SJCRH30 (cell line): ENCODE measurements around the gene NFIX. TPM values are rescaled to one million over a fixed set of nuclear protein-coding genes. Genes with fewer than 3 reads are reported as not detected.

Experiments
- DNase-seq, 2 experiments: peaks; one replicate each; pipeline ENCODE4 v3.0.0-alpha.2; 2015 to 2020
- H3K27ac ChIP-seq: fragments of 250-450 bp; sonication (Bioruptor Pico); 2 replicates; pipeline ENCODE4 v1.5.1; 2020; ENCODE audit warnings: mild to moderate bottlenecking, moderate library complexity
- H3K27me3 ChIP-seq: fragments of 250-450 bp; sonication (Bioruptor Pico); 2 replicates; pipeline ENCODE4 v1.5.1; 2020; ENCODE audit warnings: mild to moderate bottlenecking, moderate library complexity
- H3K36me3 ChIP-seq: fragments of 250-450 bp; sonication (Bioruptor Pico); 2 replicates; pipeline ENCODE4 v1.5.1; 2020; ENCODE audit warnings: mild to moderate bottlenecking, moderate library complexity
- H3K4me1 ChIP-seq: fragments of 250-450 bp; sonication (Bioruptor Pico); 2 replicates; pipeline ENCODE4 v1.5.1; 2020; ENCODE audit warnings: mild to moderate bottlenecking, moderate library complexity
- H3K4me3 ChIP-seq: fragments of 250-450 bp; sonication (Bioruptor Pico); 2 replicates; pipeline ENCODE4 v1.5.1; 2020; ENCODE audit warnings: mild to moderate bottlenecking, moderate library complexity
- H3K9me3 ChIP-seq: fragments of 250-450 bp; sonication (Bioruptor Pico); replicated peaks from 2 replicates; pipeline ENCODE4 v1.5.1; 2020; ENCODE audit warnings: mild to moderate bottlenecking, moderate library complexity
- total RNA-seq: library from RNA; depleted of rRNA; stranded (reverse); fragments of >200 nt; shearing (Covaris generic); gene quantifications from 2 replicates; pipeline ENCODE4 v1.2.3, GENCODE V29; 2014

The NFIX gene
- total RNA-seq, 1 experiment from 2014 or later = 20.2 TPM

DNA sequence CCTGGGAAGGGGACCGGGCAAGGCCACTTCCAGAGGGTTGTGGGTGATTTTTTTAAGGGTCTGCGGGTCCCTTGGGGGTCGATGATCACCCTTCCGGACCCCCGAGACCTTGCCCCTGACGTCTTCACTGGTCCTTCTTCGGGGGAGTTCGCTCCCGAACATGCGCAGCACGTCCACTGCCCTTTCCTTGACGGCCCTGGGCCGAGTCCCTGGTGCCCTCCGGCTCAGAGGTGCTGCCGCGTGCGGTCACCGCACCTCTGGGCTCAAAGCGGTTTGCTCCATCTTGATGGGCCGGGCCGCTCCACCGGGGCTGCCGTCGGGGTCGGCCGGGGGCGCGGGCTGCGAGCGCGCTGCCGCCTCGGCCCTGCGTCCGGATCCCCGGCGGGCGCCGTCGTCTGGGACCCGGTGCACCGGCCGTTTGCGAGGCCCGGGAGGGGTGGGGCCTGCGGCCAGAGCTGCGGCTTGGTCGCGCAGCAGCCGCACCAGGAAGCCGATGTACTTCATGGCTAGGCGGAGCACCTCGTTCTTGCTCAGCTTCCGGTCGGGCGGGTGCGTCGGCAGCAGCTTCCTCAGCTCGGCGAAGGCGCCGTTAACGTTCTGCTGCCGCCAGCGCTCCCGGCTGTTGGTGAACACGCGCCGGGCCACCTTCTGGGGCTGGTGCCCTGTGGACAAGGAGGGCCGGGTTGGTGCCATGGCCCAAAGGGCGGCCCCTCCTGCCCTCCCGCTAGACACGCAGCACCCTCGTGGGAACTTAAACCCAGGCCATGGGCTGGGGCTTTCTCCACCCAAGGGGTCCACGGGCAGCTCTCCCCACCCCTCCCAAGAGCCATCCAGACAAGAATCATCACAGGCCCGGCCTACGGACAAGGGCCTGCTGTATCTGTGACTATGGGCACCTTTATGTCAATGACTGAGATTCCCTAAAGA lies 104.1 kb downstream of the NFIX start:
- H3K27me3 ChIP-seq = no peaks in the 10 kb centered on the region
- no peaks in the 10 kb centered on the region for H3K9me3 ChIP-seq
- no peak overlapping the region for H3K4me3 ChIP-seq
- H3K4me1 ChIP-seq = no peaks in the 10 kb centered on the region; the same call in 1 of the 2 replicates
- no peak overlapping the region for H3K27ac ChIP-seq
- DNase-seq = no peak
- H3K36me3 ChIP-seq = peaks cover 3% of the 10 kb centered on the region; the same call in 1 of the 2 replicates

DNA sequence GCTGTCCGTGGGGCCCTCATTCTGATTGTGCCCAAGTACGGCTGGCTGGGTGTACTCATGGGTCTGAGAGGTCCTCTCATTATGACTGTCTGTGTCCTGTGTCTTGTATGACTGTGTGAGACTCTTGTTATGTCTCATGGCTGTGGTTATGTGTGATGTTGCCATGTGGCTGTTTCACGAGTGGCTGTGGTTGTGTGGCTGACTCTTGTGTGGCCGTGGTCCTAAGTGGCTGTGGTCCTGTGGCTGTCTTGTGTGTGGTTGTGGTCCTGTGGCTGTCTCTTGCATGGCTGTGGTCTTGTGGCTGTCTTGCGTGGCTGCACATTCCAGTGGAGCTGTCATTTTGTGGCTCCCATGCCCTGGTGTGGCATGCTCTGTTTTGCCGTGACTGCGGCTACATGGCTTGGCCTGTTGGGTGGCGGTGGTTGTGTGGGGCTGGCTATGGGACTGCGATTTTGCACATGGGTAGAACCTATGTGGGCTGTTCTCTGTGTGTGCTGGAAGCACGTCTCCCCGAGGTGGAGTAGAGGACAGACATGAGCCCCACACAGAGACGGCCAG lies 104.8 kb downstream of the NFIX start:
- H3K27ac ChIP-seq = no peak overlapping the region
- H3K9me3 ChIP-seq = no peaks in the 10 kb centered on the region
- H3K27me3 ChIP-seq = no peaks in the 10 kb centered on the region
- H3K4me3 ChIP-seq = no peak overlapping the region
- DNase-seq = no peak
- H3K4me1 ChIP-seq = no peaks in the 10 kb centered on the region
- no peaks in the 10 kb centered on the region for H3K36me3 ChIP-seq

DNA sequence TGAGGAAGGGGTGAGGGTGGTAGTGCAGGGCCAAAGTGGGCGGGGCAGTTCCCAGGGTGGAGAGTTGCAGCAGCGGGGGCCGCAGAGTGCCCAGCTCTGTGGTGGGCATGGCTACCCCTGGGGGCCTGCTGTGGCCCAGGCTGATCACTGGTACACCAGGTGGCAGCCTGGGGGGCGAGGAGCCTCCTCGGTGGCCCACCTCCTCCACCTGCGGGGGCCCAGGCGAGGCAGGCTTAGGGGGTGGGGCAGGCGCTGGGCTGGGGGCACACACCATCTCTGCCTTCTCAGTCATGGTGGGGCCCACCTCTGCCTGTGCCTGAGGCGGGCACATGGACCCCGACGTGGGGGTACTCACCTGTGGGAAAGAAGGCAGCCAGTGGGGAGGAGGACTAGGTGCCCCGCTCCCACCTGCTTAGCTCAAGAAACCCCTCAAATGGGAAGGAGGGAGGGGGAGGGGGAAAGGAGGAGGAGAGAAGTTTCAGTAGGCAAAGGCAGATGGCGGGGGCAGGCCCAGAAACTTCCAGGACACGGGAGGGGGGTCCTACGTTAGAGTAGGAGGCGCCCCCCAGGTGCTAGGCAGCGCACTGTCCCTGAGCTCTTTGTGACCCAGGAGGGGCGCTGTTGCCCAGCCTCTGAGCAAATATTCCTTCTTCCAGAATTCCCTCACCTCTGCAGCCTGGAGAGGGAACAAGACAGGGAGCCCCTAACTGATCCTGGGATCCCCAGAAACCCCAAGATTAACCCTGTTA lies 105.7 kb downstream of the NFIX start:
- no peaks in the 10 kb centered on the region for H3K9me3 ChIP-seq
- H3K4me3 ChIP-seq = no peak overlapping the region
- H3K27me3 ChIP-seq = no peaks in the 10 kb centered on the region
- peak in 1 of 2 experiments; percentile 44 for DNase-seq
- no peaks in the 10 kb centered on the region for H3K36me3 ChIP-seq
- H3K27ac ChIP-seq = no peak overlapping the region
- H3K4me1 ChIP-seq = no peaks in the 10 kb centered on the region

DNA sequence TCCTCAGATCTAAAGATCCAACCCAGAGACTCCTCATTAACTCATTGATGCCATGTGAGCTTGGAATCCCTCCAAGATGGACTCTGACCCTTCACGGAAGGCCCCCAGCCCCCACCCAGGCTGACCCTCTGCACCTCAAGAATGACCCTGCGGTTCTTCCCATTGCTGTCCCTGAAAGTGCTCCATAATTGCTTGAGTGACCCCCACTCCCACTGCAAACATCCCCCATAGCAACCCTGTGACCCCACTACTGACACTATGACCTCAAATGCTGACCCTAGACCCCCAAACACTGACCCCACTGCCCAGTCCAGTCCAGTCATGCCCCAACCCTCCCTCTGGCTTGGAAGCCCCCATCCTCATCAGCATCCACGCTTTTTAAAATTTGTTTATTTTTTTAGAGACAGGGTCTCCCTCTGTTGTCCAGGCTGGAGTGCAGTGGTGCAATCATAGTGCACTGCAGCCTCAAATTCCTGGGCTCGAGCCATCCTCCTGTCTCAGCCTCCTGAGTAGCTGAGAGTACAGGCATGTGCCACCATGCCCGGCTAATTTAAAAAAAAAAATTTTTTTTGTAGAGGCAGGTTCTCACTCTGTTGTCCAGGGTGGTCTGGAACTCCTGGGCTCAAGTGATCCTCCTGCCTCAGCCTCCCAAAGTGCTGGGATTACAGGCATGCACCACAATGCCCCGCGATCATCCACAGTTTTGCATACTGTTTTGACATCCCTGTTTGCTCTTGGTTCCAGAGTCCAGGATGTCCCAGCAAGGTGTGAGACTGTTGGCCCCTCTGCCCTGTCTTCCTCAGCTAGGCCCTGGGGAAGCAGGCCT lies 106.5 kb downstream of the NFIX start:
- Histone ChIP-seq H3K27me3 (no peaks in the 10 kb centered on the region), H3K4me1 (no peaks in the 10 kb centered on the region), H3K4me3 (no peak overlapping the region)

DNA sequence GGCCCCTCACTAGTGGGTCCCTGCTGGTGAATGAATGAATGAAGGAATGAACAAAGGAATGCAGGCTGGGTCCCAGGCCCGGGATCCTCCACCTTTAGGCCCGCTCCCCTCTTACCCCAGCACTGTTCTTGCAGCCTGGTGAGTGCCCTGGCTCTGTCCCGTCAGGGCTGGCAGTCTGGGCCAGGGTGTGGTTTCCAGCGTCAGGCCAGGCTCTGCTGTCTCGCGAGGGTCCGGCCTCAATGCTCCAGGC lies 107.1 kb downstream of the NFIX start:
- no peaks in the 10 kb centered on the region for H3K4me1 ChIP-seq
- H3K27ac ChIP-seq = no peak overlapping the region
- H3K9me3 ChIP-seq = no peaks in the 10 kb centered on the region
- peaks cover 4% of the 10 kb centered on the region; the same call in 1 of the 2 replicates for H3K36me3 ChIP-seq
- H3K4me3 ChIP-seq = no peak overlapping the region
- H3K27me3 ChIP-seq = no peaks in the 10 kb centered on the region
- no peak for DNase-seq

More for the DNA sequence above, 106.5 kb downstream of the NFIX start:
- Histone ChIP-seq H3K27ac (no peak overlapping the region), H3K36me3 (no peaks in the 10 kb centered on the region), H3K9me3 (no peaks in the 10 kb centered on the region)
- no peak for DNase-seq

DNA sequence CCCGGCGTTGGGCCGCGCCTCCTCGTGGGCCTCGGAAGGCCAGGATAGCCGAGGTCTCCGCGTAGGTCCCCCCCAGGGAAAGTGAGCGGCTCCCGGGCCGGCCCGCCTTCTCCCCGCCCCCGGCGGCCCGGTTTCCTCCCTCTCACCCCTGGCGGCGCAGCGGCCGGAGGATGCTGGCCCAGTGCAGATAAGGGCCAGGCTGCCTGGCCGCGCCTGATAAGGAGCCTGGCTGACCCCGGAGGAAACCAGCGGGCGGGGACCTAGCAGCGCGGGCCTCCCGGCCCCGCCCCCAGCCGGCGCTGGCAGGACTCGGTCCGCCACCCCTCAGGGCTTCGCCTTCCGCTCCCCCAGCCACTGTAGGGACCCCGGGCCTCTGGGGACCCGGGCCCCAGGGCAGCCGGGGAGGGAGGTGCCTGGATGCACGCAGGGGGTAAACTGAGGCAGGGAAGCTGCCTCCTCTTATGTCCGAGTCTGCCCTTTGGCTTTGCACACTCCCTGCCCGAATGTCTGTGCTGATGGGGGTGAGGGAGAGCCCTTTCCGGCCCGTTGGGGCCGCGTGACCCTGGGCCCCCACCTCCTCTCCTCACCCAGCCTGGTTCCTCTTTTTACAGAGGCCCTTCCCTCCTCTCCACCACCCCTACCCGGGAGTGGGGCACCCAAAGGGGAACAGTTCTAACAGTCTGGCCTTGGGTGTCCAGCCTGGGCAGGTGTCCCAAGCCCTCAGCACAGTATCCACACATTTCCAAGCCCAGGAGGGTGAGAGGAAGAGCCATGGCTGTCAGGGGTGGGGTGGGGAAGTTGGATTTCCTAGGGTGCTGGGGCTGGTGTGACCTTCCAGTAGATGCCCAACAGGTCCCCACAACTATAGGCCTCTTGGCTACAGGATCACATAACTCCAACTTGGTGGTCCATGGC lies 107.6 kb downstream of the NFIX start, which contains the start of gene LYL1:
LYL1 (minus strand) TSS at position 193 of the 915 bp plus-strand sequence. CDS start 1,687 bp downstream, outside the sequence.
- H3K27ac ChIP-seq = no peak within 1 kb of the TSS
- peaks cover 8% of the 10 kb centered on the region for H3K36me3 ChIP-seq
- H3K9me3 ChIP-seq = no peaks in the 10 kb centered on the region
- no peaks in the 10 kb centered on the region for H3K27me3 ChIP-seq
- DNase-seq = no peak
- H3K4me1 ChIP-seq = no peaks in the 10 kb centered on the region
- no peak within 1 kb of the TSS for H3K4me3 ChIP-seq

DNA sequence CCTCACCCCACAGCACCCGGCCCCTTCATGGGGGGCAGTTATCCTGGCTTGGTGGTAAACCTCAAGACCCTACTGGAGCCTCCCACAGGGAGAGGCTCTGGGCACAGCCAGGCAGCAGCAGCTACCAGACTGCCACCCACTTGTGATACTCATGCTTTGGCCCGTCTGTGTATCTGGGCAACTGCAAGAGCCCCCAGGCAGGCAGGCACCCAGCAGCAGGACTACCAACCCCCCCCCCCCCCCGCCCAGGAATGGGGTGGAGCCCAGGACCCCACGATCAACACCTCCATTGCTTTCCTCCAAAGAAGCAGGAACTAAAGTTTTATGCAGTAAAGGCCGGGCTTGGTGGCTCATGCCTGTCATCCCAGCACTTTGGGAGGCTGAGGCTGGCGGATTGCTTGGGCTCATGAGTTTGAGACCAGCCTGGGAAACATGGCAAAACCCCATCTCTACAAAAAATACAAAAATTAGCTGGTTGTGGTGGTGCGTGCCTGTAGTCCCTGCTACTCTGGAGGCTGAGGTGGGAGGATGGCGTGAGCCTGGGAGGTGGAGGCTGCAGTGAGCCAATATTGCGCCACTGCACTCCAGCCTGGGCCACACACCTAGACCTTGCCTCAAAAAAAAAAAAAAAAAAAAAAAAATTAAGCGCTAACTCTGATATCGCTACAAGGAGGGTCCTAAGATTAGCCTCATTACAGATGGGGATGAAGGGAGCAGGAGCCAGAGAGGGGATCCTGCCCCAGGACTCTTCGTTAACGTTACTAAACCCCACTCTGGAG lies 108.5 kb downstream of the NFIX start:
- Histone ChIP-seq H3K36me3 (peaks cover 15% of the 10 kb centered on the region), H3K27ac (no peak overlapping the region), H3K4me3 (no peak overlapping the region), H3K27me3 (no peaks in the 10 kb centered on the region), H3K9me3 (no peaks in the 10 kb centered on the region), H3K4me1 (no peaks in the 10 kb centered on the region)
- DNase-seq = no peak

DNA sequence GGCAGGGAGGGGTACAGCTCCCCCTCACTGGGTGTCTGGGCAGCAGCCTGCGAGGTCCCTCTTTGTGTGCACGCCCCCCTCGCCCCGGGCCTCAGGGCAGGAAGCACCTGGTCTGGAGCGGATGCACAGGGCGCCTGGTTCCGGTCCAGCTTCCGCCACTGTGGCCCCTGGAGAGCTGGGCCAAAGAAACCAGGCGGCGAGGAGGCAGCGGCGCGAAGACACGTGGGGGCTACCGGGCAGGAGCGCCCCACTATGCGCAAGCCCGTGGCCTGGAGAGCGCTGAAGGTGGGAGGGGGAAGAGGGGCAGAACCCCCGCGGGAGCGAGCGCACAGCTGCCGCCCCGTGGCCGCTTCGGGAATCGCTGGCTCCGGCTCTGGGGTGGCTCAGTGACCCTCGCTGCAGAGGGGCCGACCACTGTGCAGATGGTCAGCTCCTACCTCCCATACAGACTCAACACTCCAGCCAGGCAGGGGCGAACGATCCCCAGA lies 109.1 kb downstream of the NFIX start:
- DNase-seq = no peak
- H3K9me3 ChIP-seq = no peaks in the 10 kb centered on the region
- H3K4me3 ChIP-seq = no peak overlapping the region
- no peak overlapping the region for H3K27ac ChIP-seq
- H3K4me1 ChIP-seq = no peaks in the 10 kb centered on the region
- H3K36me3 ChIP-seq = peaks cover 21% of the 10 kb centered on the region
- H3K27me3 ChIP-seq = no peaks in the 10 kb centered on the region

DNA sequence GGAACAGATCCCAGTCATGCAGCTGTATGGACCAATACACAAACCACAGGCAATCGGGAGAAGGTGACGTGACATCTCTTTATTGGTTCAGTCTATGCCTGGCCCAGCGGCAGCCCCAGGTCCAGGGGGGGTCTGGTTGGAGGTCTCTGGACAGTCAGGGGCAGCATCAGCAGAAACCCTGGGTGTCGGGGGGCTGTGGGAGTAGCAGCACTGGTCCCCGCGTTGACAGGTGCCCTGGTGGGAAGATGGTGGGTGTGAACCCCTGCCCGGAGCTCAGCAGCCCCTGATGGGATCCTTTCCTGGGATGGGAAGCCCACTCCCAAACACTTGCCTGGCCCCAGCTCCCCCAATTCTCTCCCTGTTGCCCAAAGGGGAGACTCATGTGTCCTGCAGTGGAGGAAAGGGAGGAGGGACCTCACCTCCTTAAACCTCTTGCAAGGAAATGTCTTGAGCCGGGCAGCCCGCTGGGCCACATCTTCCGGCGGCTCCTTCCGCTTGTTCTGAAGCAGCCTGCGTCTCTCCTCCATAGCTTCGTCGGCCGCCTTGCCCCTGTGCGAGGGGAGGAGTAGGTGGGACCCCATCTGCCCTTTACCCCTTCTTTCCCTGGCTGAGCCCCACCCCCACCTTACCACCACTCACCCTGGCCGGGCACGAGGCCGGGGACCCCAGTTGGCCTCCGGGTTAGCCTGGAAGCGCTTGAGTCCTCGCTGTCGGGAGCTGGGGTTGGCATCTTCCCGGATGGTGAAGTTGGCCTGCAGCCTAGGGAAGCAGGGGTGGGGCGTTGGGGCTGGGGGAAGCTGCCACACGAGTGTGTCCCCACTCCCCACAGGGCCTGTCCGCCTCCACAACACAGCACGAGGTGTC lies 109.8 kb downstream of the NFIX start:
- Histone ChIP-seq H3K9me3 (no peaks in the 10 kb centered on the region), H3K4me1 (no peaks in the 10 kb centered on the region), H3K36me3 (peaks cover 25% of the 10 kb centered on the region), H3K27ac (no peak overlapping the region), H3K4me3 (no peak overlapping the region), H3K27me3 (no peaks in the 10 kb centered on the region)
- no peak for DNase-seq

DNA sequence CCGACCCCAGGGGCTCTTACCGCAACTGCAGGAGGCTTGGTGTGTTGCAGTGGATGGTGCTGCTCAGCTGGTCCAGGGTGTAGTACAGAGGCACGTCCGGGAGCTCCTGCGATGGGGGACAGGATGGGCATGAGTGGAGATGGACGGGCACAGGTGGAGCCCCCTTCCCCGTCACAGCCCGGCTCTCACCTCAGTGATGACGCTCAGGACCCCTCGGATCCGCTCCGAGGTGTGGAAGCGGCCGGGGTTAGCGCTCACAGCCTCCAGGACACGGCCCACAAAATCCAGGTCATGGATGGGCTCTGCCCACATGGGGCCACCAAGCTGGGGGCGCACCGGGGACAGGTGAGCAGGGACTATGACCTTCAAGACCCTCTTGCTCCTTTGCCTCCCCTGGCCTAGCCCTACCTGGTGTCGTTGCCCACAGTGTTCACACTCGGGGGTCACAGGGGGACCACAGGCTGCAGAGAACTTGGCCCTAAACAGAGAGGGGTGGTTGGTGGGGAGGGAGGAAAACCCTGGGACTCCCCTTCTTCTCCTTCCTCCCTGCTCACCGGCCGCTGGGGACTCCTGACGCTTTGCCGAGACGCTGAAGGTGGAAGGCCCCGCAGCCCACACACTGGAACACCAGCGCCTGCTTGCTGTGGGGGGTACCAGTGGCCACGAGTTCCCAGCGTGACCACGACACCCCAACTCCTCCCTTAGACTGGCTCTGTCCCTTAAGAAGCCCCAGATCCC lies 114.3 kb downstream of the NFIX start:
- Histone ChIP-seq H3K27me3 (no peaks in the 10 kb centered on the region), H3K9me3 (no peaks in the 10 kb centered on the region), H3K36me3 (peaks cover 50% of the 10 kb centered on the region), H3K4me1 (no peaks in the 10 kb centered on the region), H3K4me3 (no peak overlapping the region), H3K27ac (no peak overlapping the region)
- DNase-seq = no peak

DNA sequence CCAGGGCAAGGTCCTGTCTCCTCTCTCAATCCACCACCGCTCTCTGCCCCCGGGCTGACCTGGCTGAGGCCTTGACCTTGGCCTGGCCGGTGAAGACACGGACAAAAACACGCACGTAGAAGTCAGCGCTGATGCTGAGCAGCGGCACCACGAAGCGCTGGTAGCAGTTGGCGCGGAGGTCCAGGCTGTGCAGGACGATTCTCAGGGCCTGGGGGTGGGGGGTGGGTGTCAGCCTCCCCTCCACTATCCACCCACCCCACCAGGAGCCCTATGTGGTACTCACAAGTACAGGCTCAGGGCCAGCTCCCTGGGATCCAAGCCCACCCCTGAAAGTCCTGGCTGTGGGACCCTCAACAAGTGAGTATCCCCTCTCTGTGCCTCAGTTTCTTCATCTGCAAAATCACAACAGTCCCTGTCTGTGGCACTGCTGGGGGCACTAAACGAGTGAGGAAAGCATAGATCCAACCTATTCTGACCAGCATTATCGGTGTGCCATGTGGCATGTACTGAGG lies 114.9 kb downstream of the NFIX start:
- H3K9me3 ChIP-seq = no peaks in the 10 kb centered on the region
- DNase-seq = no peak
- H3K4me3 ChIP-seq = no peak overlapping the region
- H3K36me3 ChIP-seq = peaks cover 55% of the 10 kb centered on the region
- H3K27me3 ChIP-seq = no peaks in the 10 kb centered on the region
- H3K4me1 ChIP-seq = no peaks in the 10 kb centered on the region
- no peak overlapping the region for H3K27ac ChIP-seq
